H1 (cell line): ENCODE data around the gene KLF12. TPM values are rescaled to one million over a fixed set of nuclear protein-coding genes. Genes with fewer than 3 reads are reported as not detected.

Experiments
- ASH2L ChIP-seq: fragments of 200-600, 300-600 bp; sonication (generic); IDR thresholded peaks from one replicate; pipeline ENCODE4 v1.7.1; 2017; ENCODE audit warnings: low read length
- ATF3 ChIP-seq: IDR thresholded peaks from 2 replicates; pipeline ENCODE4 v1.6.1; 2011; ENCODE audit warnings: low read depth, mild to moderate bottlenecking, low read length; ENCODE audit not compliant: insufficient read depth
- BRCA1 ChIP-seq: IDR thresholded peaks from 2 replicates; pipeline ENCODE4 v1.6.1; 2012; ENCODE audit warnings: low read depth, low read length, improper control_type of control experiment
- CBX8 ChIP-seq: fragments of 300-800, 300-1000 bp; sonication (generic); IDR thresholded peaks from 2 replicates; pipeline ENCODE4 v1.7.1; 2016; ENCODE audit warnings: low read depth, low read length, borderline replicate concordance
- CEBPB ChIP-seq: IDR thresholded peaks from 2 replicates; pipeline ENCODE4 v1.6.1; 2012; ENCODE audit warnings: low read depth, low read length
- CHD2 ChIP-seq: IDR thresholded peaks from 2 replicates; pipeline ENCODE4 v1.6.1; 2012; ENCODE audit warnings: low read length, improper control_type of control experiment
- CREB1 ChIP-seq: IDR thresholded peaks from 2 replicates; pipeline ENCODE4 v1.6.1; 2012; ENCODE audit warnings: inconsistent platforms
- CTBP2 ChIP-seq: IDR thresholded peaks from 2 replicates; pipeline ENCODE4 v1.7.0; 2011; ENCODE audit warnings: borderline replicate concordance, mild to moderate bottlenecking, moderate library complexity, mixed read lengths, low read length; ENCODE audit not compliant: insufficient read depth, insufficient read length
- GTF2F1 ChIP-seq: IDR thresholded peaks from 2 replicates; pipeline ENCODE4 v1.6.1; 2012; ENCODE audit warnings: low read depth, low read length, improper control_type of control experiment, borderline replicate concordance
- HDAC6 ChIP-seq: IDR thresholded peaks from one replicate; pipeline ENCODE4 v1.7.1; 2012; ENCODE audit warnings: low read depth, mild to moderate bottlenecking, inconsistent platforms, low read length, moderate library complexity
- JUND ChIP-seq: IDR thresholded peaks from 2 replicates; pipeline ENCODE4 v1.6.1; 2011; ENCODE audit warnings: mild to moderate bottlenecking, improper control_type of control experiment, low read length
- KDM1A ChIP-seq: fragments of 200-600, 300-600 bp; sonication (generic); IDR thresholded peaks from 2 replicates; pipeline ENCODE4 v1.7.1; 2016; ENCODE audit warnings: mild to moderate bottlenecking, low read length, borderline replicate concordance
- MAFK ChIP-seq: IDR thresholded peaks from 2 replicates; pipeline ENCODE4 v1.6.1; 2012; ENCODE audit warnings: low read depth, mild to moderate bottlenecking, improper control_type of control experiment, low read length
- NRF1 ChIP-seq: IDR thresholded peaks from 2 replicates; pipeline ENCODE4 v1.6.1; 2011; ENCODE audit warnings: mild to moderate bottlenecking, low read depth, low read length, improper control_type of control experiment
- PHF8 ChIP-seq: fragments of 200-600 bp; sonication (generic); conservative IDR thresholded peaks from 2 replicates; pipeline ENCODE4 v1.7.1; 2012; ENCODE audit warnings: low read depth, mild to moderate bottlenecking, inconsistent platforms, low read length, moderate library complexity
- POLR2AphosphoS5 ChIP-seq: IDR thresholded peaks from 2 replicates; pipeline ENCODE4 v1.6.1; 2011; ENCODE audit warnings: low read depth, low read length
- RFX5 ChIP-seq: IDR thresholded peaks from 2 replicates; pipeline ENCODE4 v1.6.1; 2011; ENCODE audit warnings: low read depth, low read length, improper control_type of control experiment, borderline replicate concordance
- SAP30 ChIP-seq: fragments of 300-600 bp; sonication (generic); IDR thresholded peaks from 2 replicates; pipeline ENCODE4 v1.7.1; 2012; ENCODE audit warnings: low read length, moderate library complexity, mild to moderate bottlenecking, inconsistent platforms; ENCODE audit not compliant: insufficient read depth, insufficient replicate concordance
- SP1 ChIP-seq: IDR thresholded peaks from 2 replicates; pipeline ENCODE4 v1.6.1; 2011; ENCODE audit warnings: low read depth, low read length
- SP4 ChIP-seq: IDR thresholded peaks from 2 replicates; pipeline ENCODE4 v1.6.1; 2012; ENCODE audit warnings: low read length, inconsistent platforms
- SRF ChIP-seq: IDR thresholded peaks from 2 replicates; pipeline ENCODE4 v1.6.1; 2011; ENCODE audit warnings: mild to moderate bottlenecking, low read depth, low read length, moderate library complexity
- TAF7 ChIP-seq: optimal IDR thresholded peaks from 2 replicates; pipeline ENCODE3; 2011; ENCODE audit warnings: low read depth, mild to moderate bottlenecking, inconsistent platforms, low read length, moderate library complexity, borderline replicate concordance
- TEAD4 ChIP-seq: IDR thresholded peaks from 2 replicates; pipeline ENCODE4 v1.6.1; 2012; ENCODE audit warnings: low read depth, low read length, inconsistent platforms, mixed read lengths
- USF2 ChIP-seq: IDR thresholded peaks from 2 replicates; pipeline ENCODE4 v1.6.1; 2011; ENCODE audit warnings: low read length, improper control_type of control experiment
- ZNF274 ChIP-seq: IDR thresholded peaks from 2 replicates; pipeline ENCODE4 v1.7.0; 2012; ENCODE audit warnings: low read length, borderline replicate concordance; ENCODE audit errors: extremely low read depth
- polyA plus RNA-seq, 7 experiments: library from polyadenylated mRNA; depleted of rRNA in 3 of 7; stranded (reverse) in 5 of 7; unstranded in 2 of 7; fragments of >200 nt in 5 of 7; fragments of 200-250 nt in 2 of 7; gene quantifications; 1 replicate in 5 of 7; 2 replicates in 1 of 7; 4 replicates in 1 of 7; pipeline versions ENCODE4 v1.2.1 to v1.2.3, GENCODE V29; 2011 to 2013; ENCODE audit warnings: missing spikeins in 2 of 7, mixed read lengths in 2 of 7
- total RNA-seq: library from RNA; stranded (reverse); fragmentation: NEBNext Ultra II Directional; extraction: Animal tissue kit (Norgen Biotek cat#: 25700); gene quantifications from 2 replicates; pipeline ENCODE4 v1.2.1, GENCODE V29; 2021

KLF12 gene
- total and polyA plus RNA-seq, 2 of the 8 experiments (the other 6 are each of a cell fraction or from before 2014, with no cell fraction given), result 6.6 to 12.1 TPM

GRCh38 chr13:74135326-74136083 lies 1.3 kb upstream of the KLF12 start (continued):
- TF ChIP-seq SAP30, result peak; percentile 76
- no peak for TF ChIP-seq CHD2
- no peak for TF ChIP-seq TAF7
- TF ChIP-seq CEBPB, result no peak
- TF ChIP-seq SRF, result no peak
- TF ChIP-seq MAFK, result no peak
- no peak for TF ChIP-seq RFX5
- TF ChIP-seq NRF1, result no peak
- TF ChIP-seq SP4, result no peak
- no peak for TF ChIP-seq HDAC6
- TF ChIP-seq GTF2F1, result no peak
- TF ChIP-seq BRCA1, result no peak
- 0 out of 2 replicates have a peak, but pooled peaks have one; percentile 13 for TF ChIP-seq POLR2AphosphoS5
- no peak for TF ChIP-seq TEAD4
- TF ChIP-seq SP1, result no peak
- TF ChIP-seq USF2, result no peak
- no peak for TF ChIP-seq CTBP2
- no peak for TF ChIP-seq CBX8
- no peak for TF ChIP-seq ZNF274
- peak; percentile 88 for TF ChIP-seq ASH2L
- no peak for TF ChIP-seq ATF3
- TF ChIP-seq CREB1, result no peak
- no peak for TF ChIP-seq JUND
- TF ChIP-seq PHF8, result peak; percentile 10
- no peak for TF ChIP-seq KDM1A
